Activated effector memory CD4-positive, alpha-beta T cell treated with anti-CD3 and anti-CD28 coated beads, Interleukin-2, amount 50 U/mL, for 16 hours (primary cell): ENCODE measurements around the gene RBFOX1.

Experiments
- DNase-seq: peaks from one replicate; pipeline ENCODE4 v3.0.0-alpha.2; 2020

Gene RBFOX1

GRCh38 chr16:7716660-7717550 lies 384.3 kb downstream of the RBFOX1 start:
- no peak for DNase-seq

- no peak for DNase-seq
Measured at GRCh38 chr16:7722761-7723160, 390.1 kb downstream of the RBFOX1 start.

GRCh38 chr16:7731141-7731540 lies 398.5 kb downstream of the RBFOX1 start:
- DNase-seq, result no peak

DNA sequence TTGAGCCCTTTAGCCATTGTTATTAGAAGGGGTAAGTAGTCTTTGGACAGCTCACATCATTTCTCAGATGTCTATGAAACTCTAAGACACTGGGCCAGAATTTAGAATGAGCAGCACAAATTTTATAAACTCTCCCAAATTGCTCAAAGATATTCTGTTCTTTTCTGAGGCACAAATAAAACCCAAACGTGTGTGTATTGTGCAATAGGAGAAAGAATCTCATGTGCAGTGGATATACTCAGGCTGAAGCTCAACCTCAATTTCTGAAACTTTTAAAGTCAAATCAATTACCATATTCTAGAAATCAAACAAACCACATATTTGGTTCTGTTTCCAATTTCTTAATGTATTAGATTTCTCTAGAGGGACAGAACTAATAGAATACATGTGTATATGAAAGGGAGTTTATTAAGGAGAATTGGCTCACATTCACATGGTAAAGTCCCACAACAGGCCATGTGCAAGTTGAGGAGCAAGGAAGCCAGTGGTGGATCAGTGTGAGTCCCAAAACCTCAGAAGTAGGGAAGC lies 403.6 kb downstream of the RBFOX1 start:
- no peak for DNase-seq

GRCh38 chr16:7742626-7743025 lies 410.0 kb downstream of the RBFOX1 start:
- no peak for DNase-seq

GRCh38 chr16:7744546-7745264 lies 412.1 kb downstream of the RBFOX1 start:
- no peak for DNase-seq

- no peak for DNase-seq
Measured at GRCh38 chr16:7745276-7745675, 412.6 kb downstream of the RBFOX1 start.

DNA sequence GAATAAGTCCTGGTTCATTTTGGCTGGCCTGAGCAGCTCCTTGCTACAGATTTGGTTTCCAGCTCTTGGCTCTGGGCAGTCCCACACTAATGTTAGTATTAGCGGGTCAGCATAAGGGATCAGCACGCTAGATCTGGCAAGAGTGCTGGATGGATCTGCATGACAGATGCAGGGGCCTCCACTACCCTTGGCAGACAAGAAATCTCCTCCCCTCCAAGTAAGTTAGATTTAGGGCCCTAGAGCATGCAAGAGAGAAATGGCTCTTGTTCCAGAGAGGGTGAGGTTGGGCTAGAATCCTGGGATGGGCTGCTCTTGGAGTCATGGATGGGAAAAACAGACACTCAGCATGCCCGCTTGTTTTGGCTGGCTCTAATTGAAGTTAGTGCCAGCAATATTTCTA lies 414.3 kb downstream of the RBFOX1 start:
- DNase-seq, result no peak

DNA sequence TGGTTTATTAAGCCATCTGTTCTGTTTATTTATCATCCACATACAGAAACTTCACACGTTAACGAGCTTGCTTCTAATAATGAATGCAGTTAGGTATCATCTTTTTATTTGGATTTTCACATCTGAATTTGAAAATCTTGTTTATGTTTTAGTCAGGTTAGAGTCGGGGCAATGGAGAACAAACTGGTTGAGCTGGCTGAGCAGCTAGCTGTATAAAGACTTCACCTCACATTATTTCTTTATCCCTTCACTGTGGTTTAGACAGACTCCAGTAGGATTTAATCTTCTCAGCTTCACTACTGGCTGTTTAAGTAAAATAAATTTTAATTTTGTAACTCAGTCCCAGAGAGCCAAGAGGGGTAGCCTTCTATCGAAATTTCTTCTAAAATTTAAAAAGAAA lies 415.9 kb downstream of the RBFOX1 start:
- DNase-seq, result no peak

GRCh38 chr16:7755347-7755882 lies 422.8 kb downstream of the RBFOX1 start:
- no peak for DNase-seq
